Spleen (tissue), 7 donors: ENCODE measurements around the gene MRPL54.

Experiments used
- POLR2A ChIP-seq, 3 donors: fragments of 450-650 bp; IDR thresholded peaks; one replicate each; pipeline ENCODE4 v1.5.1; 2017; ENCODE audit warnings: antibody characterized with exemption in 3 of 3, mild to moderate bottlenecking in 1 of 3
- POLR2AphosphoS5 ChIP-seq, 3 donors: sonication (generic); formaldehyde crosslinking; IDR thresholded peaks; one replicate each; pipeline ENCODE4 v1.5.1; 2017; ENCODE audit warnings: antibody characterized with exemption in 3 of 3
- TF ChIP-seq, protein P1 (sequence below), 11 experiments: fragments of 200-600 bp in 7 of 11; fragments of 450-650 bp in 4 of 11; sonication (generic) in 4 of 11; IDR thresholded peaks in 8 of 11; conservative IDR thresholded peaks in 3 of 11; 1 replicate in 7 of 11; 2 replicates in 4 of 11; pipeline versions ENCODE4 v1.4.0 to v1.8.0; 2016 to 2021; ENCODE audit warnings: antibody characterized with exemption in 11 of 11, inconsistent platforms in 4 of 11, mild to moderate bottlenecking in 1 of 11
- donor health status: DM: no; HTN: no; CAD: no; lungs with moderate emphysema.
- donor health status: DM: no; HTN: no; CAD: no.
- donor health status: DM: no; HTN: no; CAD: no.

DNA sequence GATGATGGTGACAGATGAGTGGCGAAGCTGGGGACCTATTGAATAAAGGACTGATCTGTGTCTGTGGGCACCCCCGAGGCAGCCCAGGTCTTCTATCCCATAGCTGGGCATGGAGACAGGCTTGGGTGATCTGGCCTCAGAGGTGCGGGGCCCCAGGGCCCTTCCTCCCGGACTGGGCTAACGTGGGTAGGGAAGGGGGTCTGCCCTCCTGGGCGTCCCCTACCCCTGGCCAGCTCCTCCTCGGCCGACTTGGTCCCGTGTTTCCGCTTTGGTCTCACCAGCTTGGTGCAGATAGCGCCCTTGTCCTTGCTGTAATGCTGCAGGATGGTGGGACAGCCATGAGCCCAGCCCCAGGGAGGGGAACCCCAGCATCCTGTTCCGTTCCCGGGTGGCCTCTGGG is 20.4 kb downstream of the MRPL54 start:
- TF ChIP-seq, protein P1, sequence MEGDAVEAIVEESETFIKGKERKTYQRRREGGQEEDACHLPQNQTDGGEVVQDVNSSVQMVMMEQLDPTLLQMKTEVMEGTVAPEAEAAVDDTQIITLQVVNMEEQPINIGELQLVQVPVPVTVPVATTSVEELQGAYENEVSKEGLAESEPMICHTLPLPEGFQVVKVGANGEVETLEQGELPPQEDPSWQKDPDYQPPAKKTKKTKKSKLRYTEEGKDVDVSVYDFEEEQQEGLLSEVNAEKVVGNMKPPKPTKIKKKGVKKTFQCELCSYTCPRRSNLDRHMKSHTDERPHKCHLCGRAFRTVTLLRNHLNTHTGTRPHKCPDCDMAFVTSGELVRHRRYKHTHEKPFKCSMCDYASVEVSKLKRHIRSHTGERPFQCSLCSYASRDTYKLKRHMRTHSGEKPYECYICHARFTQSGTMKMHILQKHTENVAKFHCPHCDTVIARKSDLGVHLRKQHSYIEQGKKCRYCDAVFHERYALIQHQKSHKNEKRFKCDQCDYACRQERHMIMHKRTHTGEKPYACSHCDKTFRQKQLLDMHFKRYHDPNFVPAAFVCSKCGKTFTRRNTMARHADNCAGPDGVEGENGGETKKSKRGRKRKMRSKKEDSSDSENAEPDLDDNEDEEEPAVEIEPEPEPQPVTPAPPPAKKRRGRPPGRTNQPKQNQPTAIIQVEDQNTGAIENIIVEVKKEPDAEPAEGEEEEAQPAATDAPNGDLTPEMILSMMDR (IDR thresholded peaks at IDR 0.05 in 8 of 11, conservative IDR thresholded peaks at IDR 0.05 in 3 of 11), result no peak
- no peak for TF ChIP-seq POLR2A (IDR thresholded peaks at IDR 0.05)
- no peak for TF ChIP-seq POLR2AphosphoS5 (IDR thresholded peaks at IDR 0.05)
